Right lobe of liver (tissue), 4 donors: ENCODE measurements around the gene TH.

Experiments
- CTCF ChIP-seq, 4 donors: fragments of 200-600 bp in 3 of 4; fragments of 450-650 bp in 1 of 4; IDR thresholded peaks; one replicate each; pipeline versions ENCODE4 v1.5.1 to v1.8.0; 2016 to 2022; ENCODE audit warnings: antibody characterized with exemption in 4 of 4, mild to moderate bottlenecking in 2 of 4
- POLR2A ChIP-seq: fragments of 450-650 bp; IDR thresholded peaks from one replicate; pipeline ENCODE4 v1.6.1; 2017; ENCODE audit warnings: antibody characterized with exemption, mild to moderate bottlenecking
- donor health status: DM: no; HTN: no; CAD: no.
- donor health status: DM: no; HTN: no; CAD: no.
- donor health status: DM: no; HTN: yes; CAD: no.

GRCh38 chr11:2149864-2150847 is 21.5 kb downstream of the TH start:
- TF ChIP-seq CTCF (IDR thresholded peaks at IDR 0.05) (peak in 3 of 4 donors; percentile 11 to 15 (median 15)), POLR2A (no peak)
